ENCODE results near the gene EXD1. TPM values are rescaled to one million over a fixed set of nuclear protein-coding genes. Genes with fewer than 3 reads are reported as not detected.

EXD1 gene
- total and polyA plus RNA-seq, 2 experiments from 2014 or later, result 0.07 TPM; not detected in 1

GRCh38 chr15:41161336-41161735, 69.2 kb downstream of the EXD1 start:
- Mint-ChIP-seq H3K27ac (no peak overlapping the region), H3K9me3 (no peaks in the 10 kb centered on the region), H3K27me3 (ENCODE audit: insufficient read depth, low read depth, poor library complexity) (peaks cover 1% of the 10 kb centered on the region), H3K36me3 (ENCODE audit: low read depth) (no peaks in the 10 kb centered on the region), H3K4me3 (no peak overlapping the region), H3K4me1 (no peaks in the 10 kb centered on the region)
- H3K36me3 ChIP-seq (ENCODE audit: insufficient read depth), result no peaks in the 10 kb centered on the region
- ATAC-seq (no peak), DNase-seq (ENCODE audit: low spot score) (no peak)
- no peaks in the 10 kb centered on the region for H3K9me2 ChIP-seq (ENCODE audit: insufficient read depth)
- H3K4me3 ChIP-seq, result no peak overlapping the region
- TF ChIP-seq EZH2phosphoT487 (IDR thresholded peaks at IDR 0.05; ENCODE audit: unreplicated experiment) (no peak), STAT1 (IDR thresholded peaks at IDR 0.05; ENCODE audit: unreplicated experiment) (no peak), ZNF331 (CRISPR knock-in tag; IDR thresholded peaks at IDR 0.05; ENCODE audit: low read depth) (no peak), CREB1 (CRISPR knock-in tag; IDR thresholded peaks at IDR 0.05; ENCODE audit: low read depth) (no peak), ZNF114 (CRISPR knock-in tag; IDR thresholded peaks at IDR 0.05) (no peak), REST (IDR thresholded peaks at IDR 0.05; ENCODE audit: unreplicated experiment) (no peak), POLR2AphosphoS5 (IDR thresholded peaks at IDR 0.05; ENCODE audit: low read depth) (no peak), ETS1 (IDR thresholded peaks at IDR 0.05) (no peak), EZH2 (IDR thresholded peaks at IDR 0.05; ENCODE audit: low read depth, unreplicated experiment) (no peak)
- no peaks in the 10 kb centered on the region for H3F3A ChIP-seq (replicated peaks; ENCODE audit: low read depth)
- H3K27me3 ChIP-seq (ENCODE audit: insufficient read depth), result no peaks in the 10 kb centered on the region
- no peak overlapping the region for H3K4me2 ChIP-seq
- H3K27ac ChIP-seq (ENCODE audit: low read depth), result no peak overlapping the region
- no peaks in the 10 kb centered on the region for H4K20me1 ChIP-seq (replicated peaks; ENCODE audit: insufficient read depth)
- H3K79me2 ChIP-seq (replicated peaks; ENCODE audit: insufficient read depth), result no peaks in the 10 kb centered on the region
- H3K4me1 ChIP-seq (ENCODE audit: insufficient read depth), result no peaks in the 10 kb centered on the region
- H2AFZ ChIP-seq, result no peak overlapping the region

- H3K36me3 ChIP-seq (ENCODE audit: insufficient read depth), result no peaks in the 10 kb centered on the region
- Mint-ChIP-seq H3K36me3 (ENCODE audit: low read depth) (no peaks in the 10 kb centered on the region), H3K27ac (no peak overlapping the region), H3K4me3 (no peak overlapping the region), H3K27me3 (ENCODE audit: insufficient read depth, low read depth, poor library complexity) (peaks cover 1% of the 10 kb centered on the region), H3K9me3 (no peaks in the 10 kb centered on the region), H3K4me1 (no peaks in the 10 kb centered on the region)
- H3K27me3 ChIP-seq (ENCODE audit: insufficient read depth), result no peaks in the 10 kb centered on the region
- no peaks in the 10 kb centered on the region for H3K79me2 ChIP-seq (replicated peaks; ENCODE audit: insufficient read depth)
- no peaks in the 10 kb centered on the region for H3K4me1 ChIP-seq (ENCODE audit: insufficient read depth)
- no peak for ATAC-seq
- no peak for DNase-seq (ENCODE audit: low spot score)
- H3F3A ChIP-seq (replicated peaks; ENCODE audit: low read depth), result no peaks in the 10 kb centered on the region
- no peak overlapping the region for H3K27ac ChIP-seq (ENCODE audit: low read depth)
- H3K9me2 ChIP-seq (ENCODE audit: insufficient read depth), result no peaks in the 10 kb centered on the region
- H3K4me2 ChIP-seq, result no peak overlapping the region
- no peaks in the 10 kb centered on the region for H4K20me1 ChIP-seq (replicated peaks; ENCODE audit: insufficient read depth)
- no peak for TF ChIP-seq ZNF462 (CRISPR knock-in tag; IDR thresholded peaks at IDR 0.05)
- H2AFZ ChIP-seq, result no peak overlapping the region
- H3K4me3 ChIP-seq, result no peak overlapping the region
These were observed 69.8 kb downstream of the EXD1 start for GRCh38 chr15:41160639-41161315.

All from GM23338 (cell line).